PC-3 (cell line): ENCODE data around the gene SEPTIN1. TPM values are rescaled to one million over a fixed set of nuclear protein-coding genes. Genes with fewer than 3 reads are reported as not detected.

Experiments
- ATAC-seq: fragments of 200-7000 bp; cut with Tn5 transposase; 2 replicates; pipeline ENCODE4 v1.9.1; 2020; ENCODE audit warnings: mild to moderate bottlenecking, moderate library complexity
- BruUV-seq: library from RNA; stranded (reverse); fragments of 400-500 nt; replicated peaks from 2 replicates; lab custom pipeline; 2021; lab: Mats Ljungman, UMichigan
- CTCF ChIA-PET: fragments of 300-600 bp; sonication (Branson Sonifier 250); formaldehyde crosslinking; loops from one replicate; lab custom pipeline; 2022; ENCODE audit warnings: antibody characterized with exemption; lab: Charles Lee
- POLR2A ChIA-PET: fragments of 300-600 bp; sonication (Branson Sonifier 250); formaldehyde crosslinking; loops from one replicate; lab custom pipeline; 2022; ENCODE audit warnings: antibody characterized with exemption; ENCODE audit not compliant: unreplicated experiment; lab: Charles Lee
- DNase-seq: peaks from one replicate; pipeline ENCODE4 v3.0.0-alpha.2; 2015
- H2AFZ ChIP-seq: fragments of 300-600 bp; sonication (generic); 2 replicates; pipeline ENCODE4 v1.6.0; 2016; ENCODE audit warnings: antibody characterized with exemption, low read length
- H3F3A ChIP-seq: fragments of 300-600 bp; sonication (generic); one replicate; pipeline ENCODE4 v1.6.0; 2017; ENCODE audit warnings: antibody characterized with exemption, low read length, control low read depth, mild to moderate bottlenecking; ENCODE audit not compliant: unreplicated experiment
- H3K27ac ChIP-seq: fragments of 300-600 bp; sonication (generic); 2 replicates; pipeline ENCODE4 v1.5.1; 2016; ENCODE audit warnings: mild to moderate bottlenecking, low read length
- H3K27me3 ChIP-seq: fragments of 300-600 bp; sonication (generic); 2 replicates; pipeline ENCODE4 v1.6.1; 2016; ENCODE audit warnings: low read length, mixed read lengths
- H3K36me3 ChIP-seq: fragments of 300-600 bp; sonication (generic); 2 replicates; pipeline ENCODE4 v1.6.1; 2016; ENCODE audit warnings: low read depth, mixed run types, low read length, mixed read lengths
- H3K4me1 ChIP-seq: fragments of 300-600 bp; sonication (generic); 2 replicates; pipeline ENCODE4 v1.5.1; 2016; ENCODE audit warnings: low read length; ENCODE audit not compliant: insufficient read depth
- H3K4me2 ChIP-seq: fragments of 300-600 bp; sonication (generic); 2 replicates; pipeline ENCODE4 v1.6.0; 2016; ENCODE audit warnings: low read length
- H3K4me3 ChIP-seq: fragments of 300-600 bp; sonication (generic); 2 replicates; pipeline ENCODE4 v1.5.1; 2016; ENCODE audit warnings: mild to moderate bottlenecking, low read length, mixed read lengths
- H3K79me2 ChIP-seq: fragments of 300-600 bp; sonication (generic); 2 replicates; pipeline ENCODE4 v1.6.1; 2017; ENCODE audit warnings: low read length, mixed read lengths
- H3K9ac ChIP-seq: fragments of 300-600 bp; sonication (generic); 2 replicates; pipeline ENCODE4 v1.6.0; 2016; ENCODE audit warnings: mild to moderate bottlenecking, low read length
- H3K9me2 ChIP-seq: fragments of 300-600 bp; sonication (generic); replicated peaks from 2 replicates; pipeline ENCODE4 v1.6.1; 2016; ENCODE audit warnings: mixed run types, low read length, mixed read lengths
- H3K9me3 ChIP-seq: fragments of 300-600 bp; sonication (generic); 2 replicates; pipeline ENCODE4 v1.6.1; 2016; ENCODE audit warnings: low read length, mixed read lengths
- H4K20me1 ChIP-seq: fragments of 300-600 bp; sonication (generic); 2 replicates; pipeline ENCODE4 v1.6.1; 2016; ENCODE audit warnings: low read length, mixed read lengths
- EZH2 ChIP-seq: fragments of 300-600 bp; sonication (generic); IDR thresholded peaks from one replicate; pipeline ENCODE4 v1.6.1; 2017; ENCODE audit warnings: antibody characterized with exemption, mild to moderate bottlenecking, low read length; ENCODE audit not compliant: unreplicated experiment
- EZH2phosphoT487 ChIP-seq: fragments of 300-600 bp; sonication (generic); IDR thresholded peaks from 2 replicates; pipeline ENCODE4 v1.6.1; 2018; ENCODE audit warnings: mild to moderate bottlenecking, antibody characterized with exemption, low read length, borderline replicate concordance
- intact Hi-C: fragments of 100-400 bp; cut with micrococcal nuclease; formaldehyde crosslinking; loops from 2 replicates; pipeline ENCODE4 v1.9.0; 2023
- total RNA-seq: library from RNA; depleted of rRNA; stranded (reverse); fragments of >200 nt; gene quantifications from 2 replicates; pipeline ENCODE4 v1.2.3, GENCODE V29; 2014
- TF ChIP-seq, protein P1 (sequence below): fragments of 300-600 bp; sonication (generic); conservative IDR thresholded peaks from 2 replicates; pipeline ENCODE4 v1.5.1; 2017; ENCODE audit warnings: antibody characterized with exemption, low read depth, mild to moderate bottlenecking, low read length

Gene SEPTIN1
- total RNA-seq, 1 experiment from 2014 or later, result 0.55 TPM

GRCh38 chr16:30357715-30358576 is 24.4 kb downstream of the SEPTIN1 start:
- no peak overlapping the region for H3K9ac ChIP-seq
- no peaks in the 10 kb centered on the region for H3K36me3 ChIP-seq
- no peak overlapping the region for H3K4me3 ChIP-seq
- TF ChIP-seq EZH2phosphoT487 (no peak), EZH2 (no peak)
- TF ChIP-seq, protein P1, sequence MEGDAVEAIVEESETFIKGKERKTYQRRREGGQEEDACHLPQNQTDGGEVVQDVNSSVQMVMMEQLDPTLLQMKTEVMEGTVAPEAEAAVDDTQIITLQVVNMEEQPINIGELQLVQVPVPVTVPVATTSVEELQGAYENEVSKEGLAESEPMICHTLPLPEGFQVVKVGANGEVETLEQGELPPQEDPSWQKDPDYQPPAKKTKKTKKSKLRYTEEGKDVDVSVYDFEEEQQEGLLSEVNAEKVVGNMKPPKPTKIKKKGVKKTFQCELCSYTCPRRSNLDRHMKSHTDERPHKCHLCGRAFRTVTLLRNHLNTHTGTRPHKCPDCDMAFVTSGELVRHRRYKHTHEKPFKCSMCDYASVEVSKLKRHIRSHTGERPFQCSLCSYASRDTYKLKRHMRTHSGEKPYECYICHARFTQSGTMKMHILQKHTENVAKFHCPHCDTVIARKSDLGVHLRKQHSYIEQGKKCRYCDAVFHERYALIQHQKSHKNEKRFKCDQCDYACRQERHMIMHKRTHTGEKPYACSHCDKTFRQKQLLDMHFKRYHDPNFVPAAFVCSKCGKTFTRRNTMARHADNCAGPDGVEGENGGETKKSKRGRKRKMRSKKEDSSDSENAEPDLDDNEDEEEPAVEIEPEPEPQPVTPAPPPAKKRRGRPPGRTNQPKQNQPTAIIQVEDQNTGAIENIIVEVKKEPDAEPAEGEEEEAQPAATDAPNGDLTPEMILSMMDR, result no peak
- no peak overlapping the region for H3K27ac ChIP-seq
- ChIA-PET CTCF (no interaction called here), POLR2A (no interaction called here)
- H4K20me1 ChIP-seq, result peaks cover under 1% of the 10 kb centered on the region; the same call in 1 of the 2 replicates
- H2AFZ ChIP-seq, result no peak overlapping the region
- H3K27me3 ChIP-seq, result no peaks in the 10 kb centered on the region
- no peaks in the 10 kb centered on the region for H3K9me2 ChIP-seq
- H3K9me3 ChIP-seq, result no peaks in the 10 kb centered on the region
- intact Hi-C loops, result no loop called here
- H3K4me1 ChIP-seq, result peaks cover 19% of the 10 kb centered on the region
- ATAC-seq, result no peak
- H3F3A ChIP-seq, result no peaks in the 10 kb centered on the region
- no peak for DNase-seq
- BruUV-seq, result no TSS peak
- no peak overlapping the region for H3K4me2 ChIP-seq
- H3K79me2 ChIP-seq, result peaks cover 32% of the 10 kb centered on the region

DNA sequence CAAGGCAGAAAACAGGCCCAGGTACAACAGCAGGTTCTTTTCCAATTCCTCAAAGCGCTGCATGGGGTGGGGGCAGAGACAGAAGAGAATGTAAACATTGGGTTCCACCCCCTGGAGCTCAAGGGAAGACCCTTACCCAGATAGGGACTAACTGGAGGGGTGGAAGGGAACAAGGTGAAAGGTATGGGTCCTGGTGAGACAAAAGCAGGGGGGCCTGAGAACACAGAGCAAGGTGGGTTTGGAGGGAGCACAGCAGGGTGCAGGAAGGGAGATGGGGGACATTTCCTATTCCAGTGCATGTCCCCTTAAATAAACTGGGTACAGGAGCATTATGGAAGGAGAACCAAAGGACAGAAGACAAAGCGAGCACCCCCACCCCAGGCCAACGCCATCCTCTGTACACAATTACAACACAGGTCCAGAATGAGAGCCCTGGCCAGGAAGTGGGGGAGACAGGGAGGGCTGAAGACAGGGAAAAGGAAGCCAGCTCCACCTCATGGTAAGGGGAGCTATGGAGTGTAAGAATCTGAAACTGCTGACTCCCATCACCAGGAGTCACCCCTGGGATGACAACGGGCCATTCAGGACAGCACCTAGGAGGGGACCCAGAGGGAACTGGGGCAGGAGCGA is 25.2 kb downstream of the SEPTIN1 start:
- ChIA-PET POLR2A (no interaction called here), CTCF (no interaction called here)
- Histone ChIP-seq H3F3A (no peaks in the 10 kb centered on the region), H3K27ac (no peak overlapping the region), H4K20me1 (peaks cover 7% of the 10 kb centered on the region), H2AFZ (no peak overlapping the region), H3K4me1 (peaks cover 26% of the 10 kb centered on the region), H3K27me3 (no peaks in the 10 kb centered on the region), H3K9ac (no peak overlapping the region), H3K9me2 (no peaks in the 10 kb centered on the region), H3K79me2 (peaks cover 27% of the 10 kb centered on the region), H3K9me3 (no peaks in the 10 kb centered on the region), H3K4me3 (no peak overlapping the region), H3K36me3 (no peaks in the 10 kb centered on the region; the same call in 1 of the 2 replicates), H3K4me2 (no peak overlapping the region)
- no peak for ATAC-seq
- DNase-seq, result no peak
- no TSS peak for BruUV-seq
- TF ChIP-seq, protein P1, result no peak
- TF ChIP-seq EZH2phosphoT487, result no peak
- no peak for TF ChIP-seq EZH2
- intact Hi-C loops, result no loop called here
